ENCODE measurements around the gene IL32. TPM values are rescaled to one million over a fixed set of nuclear protein-coding genes. Genes with fewer than 3 reads are reported as not detected.

The IL32 gene
- total RNA-seq, 1 donor = 7.8 TPM

- TF ChIP-seq, protein P1, sequence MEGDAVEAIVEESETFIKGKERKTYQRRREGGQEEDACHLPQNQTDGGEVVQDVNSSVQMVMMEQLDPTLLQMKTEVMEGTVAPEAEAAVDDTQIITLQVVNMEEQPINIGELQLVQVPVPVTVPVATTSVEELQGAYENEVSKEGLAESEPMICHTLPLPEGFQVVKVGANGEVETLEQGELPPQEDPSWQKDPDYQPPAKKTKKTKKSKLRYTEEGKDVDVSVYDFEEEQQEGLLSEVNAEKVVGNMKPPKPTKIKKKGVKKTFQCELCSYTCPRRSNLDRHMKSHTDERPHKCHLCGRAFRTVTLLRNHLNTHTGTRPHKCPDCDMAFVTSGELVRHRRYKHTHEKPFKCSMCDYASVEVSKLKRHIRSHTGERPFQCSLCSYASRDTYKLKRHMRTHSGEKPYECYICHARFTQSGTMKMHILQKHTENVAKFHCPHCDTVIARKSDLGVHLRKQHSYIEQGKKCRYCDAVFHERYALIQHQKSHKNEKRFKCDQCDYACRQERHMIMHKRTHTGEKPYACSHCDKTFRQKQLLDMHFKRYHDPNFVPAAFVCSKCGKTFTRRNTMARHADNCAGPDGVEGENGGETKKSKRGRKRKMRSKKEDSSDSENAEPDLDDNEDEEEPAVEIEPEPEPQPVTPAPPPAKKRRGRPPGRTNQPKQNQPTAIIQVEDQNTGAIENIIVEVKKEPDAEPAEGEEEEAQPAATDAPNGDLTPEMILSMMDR (IDR thresholded peaks at IDR 0.05; ENCODE audit: insufficient read depth, low read length) = no peak
- DNase-seq (ENCODE audit: low read depth) = no peak
- H3K4me3 ChIP-seq (ENCODE audit: low read depth, low read length) = no peak overlapping the region
These were observed 40.1 kb upstream of the IL32 start for GRCh38 chr16:3025032-3026002.

GRCh38 chr16:3026003-3026378 is 39.4 kb upstream of the IL32 start:
- DNase-seq (ENCODE audit: low read depth) = no peak
- no peak overlapping the region for H3K4me3 ChIP-seq (ENCODE audit: low read depth, low read length)
- TF ChIP-seq, protein P1 (IDR thresholded peaks at IDR 0.05; ENCODE audit: insufficient read depth, low read length) = no peak

- TF ChIP-seq, protein P1 (IDR thresholded peaks at IDR 0.05; ENCODE audit: insufficient read depth, low read length) = no peak
- DNase-seq (ENCODE audit: low read depth) = no peak
- H3K4me3 ChIP-seq (ENCODE audit: low read depth, low read length) = no peak overlapping the region
These were observed 38.6 kb upstream of the IL32 start for GRCh38 chr16:3026609-3027488.

- TF ChIP-seq, protein P1 (IDR thresholded peaks at IDR 0.05; ENCODE audit: insufficient read depth, low read length) = no peak
- H3K4me3 ChIP-seq (ENCODE audit: low read depth, low read length) = no peak overlapping the region
- no peak for DNase-seq (ENCODE audit: low read depth)
These were observed 38.0 kb upstream of the IL32 start for GRCh38 chr16:3027489-3027795.

GRCh38 chr16:3027983-3028715 is 37.3 kb upstream of the IL32 start:
- no peak overlapping the region for H3K4me3 ChIP-seq (ENCODE audit: low read depth, low read length)
- TF ChIP-seq, protein P1 (IDR thresholded peaks at IDR 0.05; ENCODE audit: insufficient read depth, low read length) = peak; percentile 59
- DNase-seq (ENCODE audit: low read depth) = peak; percentile 39

DNA sequence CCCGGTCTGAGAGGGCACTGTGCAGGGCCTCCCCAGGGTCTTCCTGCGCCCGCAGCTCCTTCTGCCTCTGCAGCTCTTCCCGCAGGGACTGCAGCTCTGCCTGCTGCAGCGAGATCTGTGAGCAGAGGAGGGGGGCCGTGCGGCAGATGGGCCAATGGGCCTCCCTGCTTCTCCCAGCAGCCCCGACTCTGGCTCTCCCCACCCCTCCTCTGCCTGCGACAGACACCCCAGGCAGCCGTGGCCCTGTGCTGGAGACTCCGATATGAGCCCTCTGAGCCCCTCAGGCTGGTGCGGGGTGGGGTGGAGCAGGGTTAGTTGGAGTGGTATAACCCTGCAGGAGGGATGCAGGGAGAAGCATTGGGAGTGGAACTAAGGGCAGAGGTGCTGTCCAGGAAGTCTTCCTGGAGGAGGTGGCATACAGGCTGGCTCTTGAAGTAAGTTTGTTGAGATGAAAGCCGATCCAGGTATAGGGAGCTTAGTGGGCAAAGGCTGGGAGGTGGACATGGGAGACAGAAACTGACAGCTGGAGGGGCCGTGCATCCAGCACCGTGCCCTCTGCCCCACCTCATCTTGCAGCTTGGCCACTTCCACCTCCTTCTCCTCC is 36.6 kb upstream of the IL32 start:
- no peak for DNase-seq (ENCODE audit: low read depth)
- TF ChIP-seq, protein P1 (IDR thresholded peaks at IDR 0.05; ENCODE audit: insufficient read depth, low read length) = no peak
- no peak overlapping the region for H3K4me3 ChIP-seq (ENCODE audit: low read depth, low read length)
